Stimulated activated CD8-positive, alpha-beta memory T cell treated with anti-CD3 and anti-CD28 coated beads, Interleukin-4, amount 100 ng/mL, for 4 hours (primary cell): ENCODE measurements around the gene ARSD.

Experiments
- DNase-seq, 2 donors: peaks; one replicate each; pipeline ENCODE4 v3.0.0-alpha.2; 2020; ENCODE audit warnings: low read depth in 2 of 2, low spot score in 1 of 2

ARSD gene

DNA sequence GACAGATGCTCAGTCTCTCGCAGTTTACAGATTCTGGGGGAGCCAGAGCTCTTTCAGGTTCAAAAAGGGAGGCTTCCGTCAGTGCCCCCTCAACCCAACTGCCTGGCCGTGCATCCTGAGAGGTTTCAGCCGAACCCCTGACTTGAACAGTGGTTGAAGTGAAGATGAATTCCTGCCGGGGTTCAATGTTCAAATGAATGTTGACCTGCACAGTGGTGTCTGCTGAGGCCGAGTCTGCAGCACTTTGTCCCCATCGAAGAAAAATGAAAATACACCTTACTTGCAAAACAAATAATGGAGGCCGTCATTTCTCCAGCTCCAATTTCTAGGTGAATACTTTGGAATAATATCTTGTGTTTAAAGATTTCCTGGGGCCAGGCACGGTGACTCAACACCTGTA lies 66.7 kb downstream of the ARSD start:
- no peak for DNase-seq

GRCh38 chrX:2859197-2859797 lies 69.8 kb downstream of the ARSD start:
- DNase-seq: no peak

GRCh38 chrX:2857566-2857965 lies 71.6 kb downstream of the ARSD start:
- no peak for DNase-seq

- DNase-seq: no peak
These were observed 73.4 kb downstream of the ARSD start for GRCh38 chrX:2855761-2856160.

GRCh38 chrX:2854918-2855317 lies 74.2 kb downstream of the ARSD start:
- no peak for DNase-seq
